ENCODE data around the gene THAP10.

DNA sequence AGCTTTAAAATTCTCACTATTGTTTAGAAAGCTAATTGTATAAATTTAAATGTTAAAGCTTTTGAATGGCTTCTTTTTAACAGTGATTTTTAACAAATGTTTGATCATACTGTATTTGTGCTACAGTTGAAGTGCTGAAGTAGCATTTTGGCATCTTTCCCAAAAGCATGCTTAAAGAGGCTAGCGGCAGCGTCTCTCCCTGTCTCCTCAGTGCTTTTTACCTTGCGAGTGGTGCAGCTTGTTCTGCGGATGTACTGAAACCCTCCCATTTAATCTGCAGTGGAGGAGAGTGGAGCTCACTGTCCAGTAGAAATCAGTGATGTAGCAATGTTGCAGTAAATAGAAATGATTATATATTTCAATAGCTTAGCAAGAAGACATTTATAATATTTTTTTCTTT is 44.1 kb upstream of the THAP10 start:
- TF ChIP-seq, protein P1, sequence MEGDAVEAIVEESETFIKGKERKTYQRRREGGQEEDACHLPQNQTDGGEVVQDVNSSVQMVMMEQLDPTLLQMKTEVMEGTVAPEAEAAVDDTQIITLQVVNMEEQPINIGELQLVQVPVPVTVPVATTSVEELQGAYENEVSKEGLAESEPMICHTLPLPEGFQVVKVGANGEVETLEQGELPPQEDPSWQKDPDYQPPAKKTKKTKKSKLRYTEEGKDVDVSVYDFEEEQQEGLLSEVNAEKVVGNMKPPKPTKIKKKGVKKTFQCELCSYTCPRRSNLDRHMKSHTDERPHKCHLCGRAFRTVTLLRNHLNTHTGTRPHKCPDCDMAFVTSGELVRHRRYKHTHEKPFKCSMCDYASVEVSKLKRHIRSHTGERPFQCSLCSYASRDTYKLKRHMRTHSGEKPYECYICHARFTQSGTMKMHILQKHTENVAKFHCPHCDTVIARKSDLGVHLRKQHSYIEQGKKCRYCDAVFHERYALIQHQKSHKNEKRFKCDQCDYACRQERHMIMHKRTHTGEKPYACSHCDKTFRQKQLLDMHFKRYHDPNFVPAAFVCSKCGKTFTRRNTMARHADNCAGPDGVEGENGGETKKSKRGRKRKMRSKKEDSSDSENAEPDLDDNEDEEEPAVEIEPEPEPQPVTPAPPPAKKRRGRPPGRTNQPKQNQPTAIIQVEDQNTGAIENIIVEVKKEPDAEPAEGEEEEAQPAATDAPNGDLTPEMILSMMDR (IDR thresholded peaks at IDR 0.05; ENCODE audit: insufficient read depth, low read depth, low read length), result no peak
- no peak for TF ChIP-seq EZH2 (IDR thresholded peaks at IDR 0.05; ENCODE audit: insufficient read depth, low read length)
